LNCAP (cell line): ENCODE results near the gene OXTR.

Experiments used
- TF ChIP-seq, protein P1 (sequence below): fragments of 450-650 bp; IDR thresholded peaks from 2 replicates; pipeline ENCODE4 v1.5.1; 2017; ENCODE audit warnings: mild to moderate bottlenecking

OXTR gene

DNA sequence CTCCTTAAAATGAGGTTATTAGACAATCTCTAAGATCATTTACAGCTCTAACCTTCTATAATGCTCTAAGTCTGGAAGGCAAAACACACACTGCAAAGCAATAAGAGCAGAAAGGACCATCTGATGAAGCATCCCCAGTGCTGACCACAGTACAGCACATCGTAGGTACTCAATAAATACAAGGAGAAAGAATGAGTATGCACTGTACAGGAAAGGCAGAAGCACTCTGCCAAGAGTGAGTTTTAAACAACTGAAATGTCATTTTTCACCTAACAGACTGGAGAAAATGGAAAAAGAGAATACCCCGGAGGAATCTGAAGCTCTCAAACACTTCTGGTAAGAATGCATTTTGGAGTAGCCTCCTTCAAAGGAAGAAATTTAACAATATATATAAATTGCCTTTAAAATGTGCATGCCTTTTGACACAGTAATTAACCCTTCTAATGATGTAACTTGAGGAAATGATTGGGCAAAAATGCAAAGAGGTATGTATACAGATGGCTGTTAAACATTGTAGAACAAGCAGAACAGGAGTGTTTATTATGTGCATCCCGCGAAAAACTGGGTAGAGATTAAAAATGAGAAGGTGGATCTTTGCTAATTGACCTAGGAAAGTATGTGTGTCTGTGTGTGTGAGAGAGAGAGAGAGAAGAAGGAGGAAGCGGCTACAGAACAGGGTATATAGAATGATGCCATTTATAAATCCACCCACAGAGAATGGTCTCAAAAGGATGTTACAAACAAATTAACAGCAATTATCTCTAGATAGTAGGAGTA, 8.0 kb upstream of the OXTR start:
- TF ChIP-seq, protein P1, sequence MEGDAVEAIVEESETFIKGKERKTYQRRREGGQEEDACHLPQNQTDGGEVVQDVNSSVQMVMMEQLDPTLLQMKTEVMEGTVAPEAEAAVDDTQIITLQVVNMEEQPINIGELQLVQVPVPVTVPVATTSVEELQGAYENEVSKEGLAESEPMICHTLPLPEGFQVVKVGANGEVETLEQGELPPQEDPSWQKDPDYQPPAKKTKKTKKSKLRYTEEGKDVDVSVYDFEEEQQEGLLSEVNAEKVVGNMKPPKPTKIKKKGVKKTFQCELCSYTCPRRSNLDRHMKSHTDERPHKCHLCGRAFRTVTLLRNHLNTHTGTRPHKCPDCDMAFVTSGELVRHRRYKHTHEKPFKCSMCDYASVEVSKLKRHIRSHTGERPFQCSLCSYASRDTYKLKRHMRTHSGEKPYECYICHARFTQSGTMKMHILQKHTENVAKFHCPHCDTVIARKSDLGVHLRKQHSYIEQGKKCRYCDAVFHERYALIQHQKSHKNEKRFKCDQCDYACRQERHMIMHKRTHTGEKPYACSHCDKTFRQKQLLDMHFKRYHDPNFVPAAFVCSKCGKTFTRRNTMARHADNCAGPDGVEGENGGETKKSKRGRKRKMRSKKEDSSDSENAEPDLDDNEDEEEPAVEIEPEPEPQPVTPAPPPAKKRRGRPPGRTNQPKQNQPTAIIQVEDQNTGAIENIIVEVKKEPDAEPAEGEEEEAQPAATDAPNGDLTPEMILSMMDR = no peak

DNA sequence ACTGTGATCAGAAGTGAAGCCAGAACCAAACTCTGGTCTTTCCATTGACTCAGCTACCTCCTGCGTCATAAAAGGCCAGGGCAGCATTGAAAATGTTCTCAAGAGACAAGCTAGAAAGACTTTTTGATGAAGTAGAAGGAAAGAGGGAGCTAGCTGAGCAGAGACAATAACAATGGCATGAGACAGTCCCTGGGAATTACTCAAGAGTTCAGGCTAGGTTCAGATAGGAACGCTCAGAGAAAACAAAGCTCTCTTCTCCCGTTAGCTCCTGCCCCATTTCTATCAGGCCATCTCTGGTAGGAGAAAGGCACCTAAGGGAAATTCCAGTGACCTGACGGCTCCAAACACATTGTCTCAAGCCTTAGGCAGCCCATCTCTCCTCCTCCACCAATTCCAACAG, 7.0 kb upstream of the OXTR start:
- TF ChIP-seq, protein P1 = no peak

DNA sequence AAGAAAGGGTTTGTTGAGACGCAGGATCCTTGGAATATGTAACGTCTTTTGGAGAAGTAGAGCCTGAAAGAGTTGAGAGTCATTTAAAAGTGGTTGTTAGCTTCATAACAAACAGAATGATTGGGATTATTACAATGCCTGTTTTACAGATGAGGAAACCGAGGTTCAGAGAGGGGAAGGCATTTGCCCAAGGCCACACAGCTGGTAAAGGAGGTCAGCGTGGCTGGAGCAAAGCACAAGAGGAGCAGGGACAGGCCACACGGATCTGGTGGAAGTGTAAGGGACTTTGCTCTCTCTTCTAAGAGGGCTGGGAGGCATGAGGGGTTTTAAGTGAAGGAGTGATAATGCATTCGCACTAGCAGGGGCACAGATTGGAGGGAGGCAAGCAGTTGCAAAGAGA, 6.2 kb upstream of the OXTR start:
- TF ChIP-seq, protein P1 = no peak

DNA sequence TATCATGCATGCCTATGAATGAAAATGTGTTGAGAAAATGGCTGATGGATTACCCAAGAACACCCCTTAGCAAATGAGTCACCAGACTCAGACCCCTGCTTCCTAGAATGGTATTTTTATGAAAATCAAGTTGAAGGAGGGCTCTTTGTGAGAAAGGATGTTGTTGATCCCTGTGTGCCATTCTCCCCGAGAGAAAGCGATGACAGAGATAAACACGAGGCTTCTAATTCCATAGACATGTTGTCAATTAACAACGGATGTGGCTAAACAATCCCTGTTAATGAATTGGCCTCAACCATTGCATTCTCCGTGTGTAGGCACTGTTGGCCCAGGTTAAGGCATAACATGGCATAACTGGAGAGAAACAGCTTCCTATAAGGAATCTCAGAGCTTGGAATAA, 5.8 kb upstream of the OXTR start:
- TF ChIP-seq, protein P1 = no peak

DNA sequence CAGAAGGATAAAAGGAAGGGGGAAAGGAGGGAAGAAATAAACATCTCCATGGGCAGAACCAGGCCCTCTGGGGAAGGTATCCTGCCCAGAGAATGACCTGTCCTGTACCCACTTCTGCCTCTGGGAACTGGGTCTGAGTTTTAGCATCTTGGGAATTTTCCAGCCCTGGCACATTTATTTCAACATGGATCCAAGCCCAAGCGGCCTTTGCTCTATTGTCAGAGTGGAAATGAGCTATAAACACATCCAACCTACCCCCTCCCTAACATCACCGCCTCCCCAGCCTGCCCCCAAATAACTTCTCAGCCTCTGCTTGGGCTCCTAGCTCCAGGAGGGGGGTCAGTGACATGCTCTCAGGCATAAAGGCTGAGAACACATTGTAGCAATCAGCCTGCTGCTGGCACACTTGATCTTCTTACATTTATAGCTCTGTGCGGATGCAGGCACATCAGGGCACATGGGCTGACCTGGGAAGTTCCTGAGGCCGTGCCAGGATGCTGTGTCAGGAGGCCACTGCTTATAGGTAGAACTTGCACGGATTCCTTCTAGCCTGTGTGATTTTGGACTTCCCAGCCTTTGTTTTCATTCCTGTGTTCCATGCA, 4.6 kb upstream of the OXTR start:
- TF ChIP-seq, protein P1 = no peak

DNA sequence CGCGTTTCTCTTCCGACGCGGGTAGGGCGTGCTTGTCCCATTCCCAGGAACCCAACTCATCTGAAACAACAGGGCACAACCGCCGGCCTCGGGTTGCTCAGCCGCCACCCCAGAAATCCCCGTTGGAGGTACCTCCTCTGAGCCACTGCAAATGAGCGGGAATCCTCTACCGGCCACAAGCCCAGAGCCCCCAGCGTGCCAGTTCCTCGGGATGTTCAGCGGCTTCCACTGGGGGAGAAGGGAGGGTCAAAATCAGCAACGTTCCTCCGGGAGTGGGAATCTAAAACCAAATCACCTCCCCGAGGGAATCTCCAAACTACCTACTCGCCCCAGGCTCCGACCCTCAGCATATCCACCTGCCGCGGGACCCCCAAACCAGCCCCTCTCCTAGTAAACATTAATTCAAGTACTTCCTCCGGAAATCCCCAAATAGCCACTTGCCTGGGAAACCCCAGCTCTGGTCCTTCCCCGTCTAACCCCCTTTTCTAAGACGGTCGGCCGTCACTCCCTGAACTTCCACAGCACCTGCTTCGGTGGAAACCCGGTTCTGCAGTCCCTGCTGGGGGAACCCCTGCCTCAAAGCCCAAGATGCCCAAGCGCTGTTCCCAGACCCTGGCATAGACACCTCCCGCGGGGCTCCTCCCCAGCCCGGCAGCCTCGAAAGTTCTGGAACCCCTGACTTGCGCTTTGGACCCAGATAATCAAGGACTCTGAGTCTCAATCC, 887 bp downstream of the OXTR start:
- TF ChIP-seq, protein P1 = no peak

DNA sequence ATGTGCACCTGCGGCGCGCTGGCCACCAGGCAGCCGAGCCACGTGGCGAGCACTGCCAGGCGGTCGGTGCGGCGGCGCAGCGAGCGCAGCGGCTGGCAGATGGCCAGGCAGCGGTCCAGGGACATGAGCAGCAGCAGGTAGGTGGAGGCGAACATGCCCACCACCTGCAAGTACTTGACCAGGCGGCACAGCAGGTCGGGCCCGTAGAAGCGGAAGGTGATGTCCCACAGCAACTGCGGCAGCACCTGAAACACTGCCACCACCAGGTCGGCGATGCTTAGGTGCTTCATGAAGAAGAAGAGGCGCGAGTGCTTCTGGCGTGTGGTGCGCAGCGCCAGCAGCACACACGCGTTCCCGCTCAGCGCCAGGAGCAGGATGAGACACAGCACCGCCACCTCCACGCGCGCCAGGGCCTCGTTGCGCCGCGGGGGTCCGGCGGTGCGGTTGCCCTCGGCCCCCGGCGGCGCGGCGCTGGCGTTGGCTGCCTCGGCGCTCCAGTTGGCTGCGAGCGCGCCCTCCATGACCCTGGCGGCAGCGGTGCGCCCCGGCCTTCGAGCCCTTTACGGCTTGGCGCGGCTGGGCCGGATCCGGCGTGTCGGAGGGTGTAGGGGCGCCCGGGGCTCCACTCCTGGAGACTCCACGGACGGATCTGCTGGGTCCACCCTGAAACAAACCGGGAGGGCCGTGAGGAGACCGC, 1.6 kb downstream of the OXTR start:
- TF ChIP-seq, protein P1 = no peak
